H9 (cell line): ENCODE results near the gene SWAP70. TPM values are rescaled to one million over a fixed set of nuclear protein-coding genes. Genes with fewer than 3 reads are reported as not detected.

Experiments used
- DNase-seq: peaks from one replicate; pipeline ENCODE4 v3.0.0-alpha.2; 2017
- H2AFZ ChIP-seq: one replicate; pipeline ENCODE4 v1.6.1; 2013; ENCODE audit warnings: mild to moderate bottlenecking, low read length, control low read depth, moderate library complexity
- H2AK5ac ChIP-seq: 2 replicates; pipeline ENCODE4 v1.6.1; 2013; ENCODE audit warnings: low read length, control low read depth, mixed read lengths; ENCODE audit not compliant: insufficient read length
- H2BK120ac ChIP-seq: one replicate; pipeline ENCODE4 v1.6.1; 2013; ENCODE audit warnings: low read depth, mild to moderate bottlenecking, low read length, control low read depth, inconsistent platforms; ENCODE audit not compliant: poor library complexity, severe bottlenecking
- H2BK12ac ChIP-seq: 2 replicates; pipeline ENCODE4 v1.6.1; 2013; ENCODE audit warnings: low read length, control low read depth, mixed read lengths, low read depth; ENCODE audit not compliant: insufficient read length
- H2BK15ac ChIP-seq: 2 replicates; pipeline ENCODE4 v1.6.1; 2013; ENCODE audit warnings: low read depth, low read length, control low read depth
- H2BK20ac ChIP-seq: one replicate; pipeline ENCODE4 v1.6.1; 2013; ENCODE audit warnings: low read depth, mild to moderate bottlenecking, low read length, control low read depth, inconsistent platforms; ENCODE audit not compliant: poor library complexity, severe bottlenecking
- H2BK5ac ChIP-seq: 2 replicates; pipeline ENCODE4 v1.6.1; 2013; ENCODE audit warnings: low read length, control low read depth, mixed read lengths; ENCODE audit not compliant: insufficient read length
- H3K14ac ChIP-seq: 2 replicates; pipeline ENCODE4 v1.6.1; 2013; ENCODE audit warnings: low read length, control low read depth; ENCODE audit not compliant: insufficient read depth
- H3K18ac ChIP-seq: 2 replicates; pipeline ENCODE4 v1.6.1; 2013; ENCODE audit warnings: low read depth, mild to moderate bottlenecking, mixed read lengths, low read length, control low read depth; ENCODE audit not compliant: insufficient read length
- H3K23ac ChIP-seq: 2 replicates; pipeline ENCODE4 v1.6.1; 2013; ENCODE audit warnings: low read length, control low read depth, mixed read lengths, low read depth; ENCODE audit not compliant: insufficient read length
- H3K23me2 ChIP-seq: 2 replicates; pipeline ENCODE4 v1.6.1; 2013; ENCODE audit warnings: low read depth, mild to moderate bottlenecking, mixed read lengths, low read length, control low read depth; ENCODE audit not compliant: insufficient read length, poor library complexity, severe bottlenecking
- H3K27ac ChIP-seq: 2 replicates; pipeline ENCODE4 v1.5.1; 2013; ENCODE audit warnings: low read length, control low read depth, mixed read lengths, low read depth; ENCODE audit not compliant: insufficient read length
- H3K27me3 ChIP-seq: 2 replicates; pipeline ENCODE4 v1.6.1; 2013; ENCODE audit warnings: low read length, control low read depth, inconsistent platforms; ENCODE audit not compliant: insufficient read depth
- H3K4ac ChIP-seq: 2 replicates; pipeline ENCODE4 v1.6.1; 2013; ENCODE audit warnings: low read depth, mild to moderate bottlenecking, control low read depth, inconsistent platforms, low read length, moderate library complexity
- H3K4me1 ChIP-seq: 2 replicates; pipeline ENCODE4 v1.6.1; 2013; ENCODE audit warnings: low read length, control low read depth, inconsistent platforms; ENCODE audit not compliant: insufficient read depth
- H3K4me2 ChIP-seq: 2 replicates; pipeline ENCODE4 v1.6.1; 2013; ENCODE audit warnings: low read length, control low read depth, mixed read lengths; ENCODE audit not compliant: insufficient read length, insufficient read depth
- H3K56ac ChIP-seq: 2 replicates; pipeline ENCODE4 v1.6.1; 2013; ENCODE audit warnings: low read depth, mild to moderate bottlenecking, mixed read lengths, low read length, control low read depth; ENCODE audit not compliant: insufficient read length
- H3K79me1 ChIP-seq: 2 replicates; pipeline ENCODE4 v1.6.1; 2013; ENCODE audit warnings: low read depth, mild to moderate bottlenecking, moderate library complexity, low read length, control low read depth, inconsistent platforms; ENCODE audit not compliant: insufficient read depth, poor library complexity, severe bottlenecking
- H3K79me2 ChIP-seq: 2 replicates; pipeline ENCODE4 v1.6.1; 2013; ENCODE audit warnings: low read length, control low read depth, inconsistent platforms; ENCODE audit not compliant: insufficient read depth
- H3K9ac ChIP-seq: 2 replicates; pipeline ENCODE4 v1.6.1; 2013; ENCODE audit warnings: low read length, control low read depth, mixed read lengths; ENCODE audit not compliant: insufficient read length; ENCODE audit errors: extremely low read depth
- H3K9me3 ChIP-seq: one replicate; pipeline ENCODE4 v1.6.1; 2013; ENCODE audit warnings: low read depth, low read length, inconsistent platforms; ENCODE audit not compliant: control insufficient read depth
- H3T11ph ChIP-seq: one replicate; pipeline ENCODE4 v1.6.1; 2013; ENCODE audit warnings: mild to moderate bottlenecking, low read length, control low read depth, inconsistent platforms
- H4K20me1 ChIP-seq: one replicate; pipeline ENCODE4 v1.6.1; 2013; ENCODE audit not compliant: control insufficient read depth, insufficient read length, insufficient read depth
- H4K5ac ChIP-seq: 2 replicates; pipeline ENCODE4 v1.6.1; 2013; ENCODE audit warnings: low read depth, mild to moderate bottlenecking, mixed read lengths, low read length, control low read depth; ENCODE audit not compliant: insufficient read length
- H4K8ac ChIP-seq: replicated peaks from 2 replicates; pipeline ENCODE4 v1.6.1; 2013; ENCODE audit warnings: low read length, control low read depth, mixed read lengths, low read depth; ENCODE audit not compliant: insufficient read length
- H4K91ac ChIP-seq: 2 replicates; pipeline ENCODE4 v1.6.1; 2013; ENCODE audit warnings: low read depth, mild to moderate bottlenecking, moderate library complexity, mixed read lengths, low read length, control low read depth; ENCODE audit not compliant: insufficient read length
- H3K27ac Mint-ChIP-seq, 3 experiments: 2 replicates in 2 of 3; 3 replicates in 1 of 3; pipeline ENCODE4 v1.8.0; 2020 to 2021; ENCODE audit warnings: mixed read lengths in 3 of 3, mild to moderate bottlenecking in 1 of 3, moderate library complexity in 1 of 3
- H3K27me3 Mint-ChIP-seq: 2 replicates; pipeline ENCODE4 v1.8.0; 2021; ENCODE audit warnings: low read depth, mild to moderate bottlenecking, moderate library complexity, mixed read lengths
- H3K36me3 Mint-ChIP-seq, 3 experiments: 2 replicates in 2 of 3; 3 replicates in 1 of 3; pipeline ENCODE4 v1.8.0; 2020 to 2021; ENCODE audit warnings: low read depth in 3 of 3, mixed read lengths in 3 of 3; ENCODE audit not compliant: insufficient read depth in 1 of 3
- H3K4me1 Mint-ChIP-seq, 2 experiments: 2 replicates each; pipeline ENCODE4 v1.8.0; 2020; ENCODE audit warnings: mixed read lengths in 2 of 2
- H3K4me3 Mint-ChIP-seq, 2 experiments: 2 replicates in 1 of 2; 3 replicates in 1 of 2; pipeline ENCODE4 v1.8.0; 2020 to 2021; ENCODE audit warnings: mild to moderate bottlenecking in 2 of 2, mixed read lengths in 2 of 2, moderate library complexity in 1 of 2
- H3K9me3 Mint-ChIP-seq, 2 experiments: 2 replicates in 1 of 2; 3 replicates in 1 of 2; pipeline ENCODE4 v1.8.0; 2020; ENCODE audit warnings: mild to moderate bottlenecking in 2 of 2, mixed read lengths in 2 of 2, moderate library complexity in 1 of 2
- CTCF ChIP-seq: fragments of 200-600 bp; sonication (generic); conservative IDR thresholded peaks from 3 replicates; pipeline ENCODE4 v1.8.0; 2021; ENCODE audit warnings: antibody characterized with exemption, mild to moderate bottlenecking
- WGBS: extraction: QIAGEN DNeasy Blood & Tissue Kit; methylation state at CpG from one replicate; pipeline ENCODE4 v1.1.7; 2013; ENCODE audit warnings: missing lambda C conversion rate, low lambda C conversion rate, mixed read lengths; ENCODE audit not compliant: insufficient read length; ENCODE audit errors: extremely low coverage; 5-methylcytosine and 5-hydroxymethylcytosine counted together
- total RNA-seq: library from RNA; stranded (reverse); gene quantifications from 2 replicates; pipeline ENCODE4 v1.2.1, GENCODE V29; 2021

SWAP70 gene
- total RNA-seq, 1 experiment from 2014 or later, result 34.4 TPM

- H3K36me3 Mint-ChIP-seq, result peaks cover 30 to 68% (median 38%) of the 10 kb centered on the region in 3 experiments; a peak in 6 of 7 replicates
- Histone ChIP-seq H3K27me3 (no peaks in the 10 kb centered on the region), H2AK5ac (no peak overlapping the region), H3K79me1 (no peaks in the 10 kb centered on the region), H3T11ph (no peak overlapping the region), H2BK15ac (no peak overlapping the region), H3K9ac (no peak overlapping the region), H3K56ac (no peak overlapping the region), H4K91ac (no peak overlapping the region), H2BK120ac (no peak overlapping the region), H4K5ac (no peak overlapping the region), H3K14ac (no peak overlapping the region; the same call in 1 of the 2 replicates), H3K9me3 (no peaks in the 10 kb centered on the region), H3K23me2 (no peaks in the 10 kb centered on the region), H2BK20ac (no peak overlapping the region), H3K23ac (no peak overlapping the region), H2BK5ac (no peak overlapping the region), H3K4me1 (no peaks in the 10 kb centered on the region), H3K27ac (no peak overlapping the region), H3K79me2 (no peaks in the 10 kb centered on the region), H3K4me2 (no peak overlapping the region), H4K8ac (no peak overlapping the region), H3K4ac (no peak overlapping the region), H2BK12ac (no peak overlapping the region), H2AFZ (no peak overlapping the region), H4K20me1 (no peaks in the 10 kb centered on the region), H3K18ac (no peak overlapping the region)
- no peak overlapping the region for H3K4me3 Mint-ChIP-seq
- no CpG with 5 or more reads among the region's 6 CpGs for WGBS
- no peak for TF ChIP-seq CTCF
- no peaks in the 10 kb centered on the region for H3K27me3 Mint-ChIP-seq
- H3K27ac Mint-ChIP-seq, result no peak overlapping the region
- peaks cover 0 to under 1% of the 10 kb centered on the region in 2 experiments; a peak in 1 of 4 replicates for H3K4me1 Mint-ChIP-seq
- no peaks in the 10 kb centered on the region for H3K9me3 Mint-ChIP-seq
- DNase-seq, result no peak
Measured at GRCh38 chr11:9784602-9785315, 120.9 kb downstream of the SWAP70 start.
